GM19467 (cell line): ENCODE measurements around the gene ARHGAP26.

Source experiments
- ATAC-seq: cut with Tn5 transposase; IDR thresholded peaks from one replicate; pipeline ENCODE4 v1.9.1; 2021; ENCODE audit warnings: mild to moderate bottlenecking, moderate library complexity; ENCODE audit not compliant: unreplicated experiment

The ARHGAP26 gene

DNA sequence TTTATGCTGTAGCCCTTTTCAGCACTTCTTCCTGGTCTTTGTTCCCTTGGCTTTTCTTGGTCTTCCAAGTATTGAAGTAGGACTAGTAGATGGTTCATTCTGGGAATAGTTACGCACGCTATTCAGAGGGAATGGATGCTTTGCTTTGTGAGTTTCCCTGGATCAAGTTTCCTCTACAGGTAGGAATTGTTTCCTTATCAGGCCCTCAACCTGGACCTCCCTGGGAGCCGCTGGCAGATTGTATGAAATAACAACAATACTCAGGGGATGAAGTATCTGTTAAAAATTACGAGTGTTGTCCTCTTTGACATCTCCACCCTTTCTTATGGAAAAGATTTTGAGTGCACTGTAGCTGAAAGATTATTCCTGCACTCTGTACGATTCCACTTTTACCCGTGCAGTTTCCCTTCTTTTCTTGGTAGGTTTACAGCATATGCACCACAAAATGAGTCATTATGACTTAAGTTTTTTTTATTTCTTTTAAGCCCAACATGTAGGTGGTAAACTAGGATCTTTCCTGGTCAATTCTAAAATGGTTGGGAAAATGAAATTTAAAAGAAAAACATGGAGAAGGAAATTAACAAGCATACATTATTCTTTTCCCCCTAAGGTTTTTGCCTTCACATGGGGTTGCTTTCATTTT lies 57.9 kb downstream of the ARHGAP26 start:
- no peak for ATAC-seq

DNA sequence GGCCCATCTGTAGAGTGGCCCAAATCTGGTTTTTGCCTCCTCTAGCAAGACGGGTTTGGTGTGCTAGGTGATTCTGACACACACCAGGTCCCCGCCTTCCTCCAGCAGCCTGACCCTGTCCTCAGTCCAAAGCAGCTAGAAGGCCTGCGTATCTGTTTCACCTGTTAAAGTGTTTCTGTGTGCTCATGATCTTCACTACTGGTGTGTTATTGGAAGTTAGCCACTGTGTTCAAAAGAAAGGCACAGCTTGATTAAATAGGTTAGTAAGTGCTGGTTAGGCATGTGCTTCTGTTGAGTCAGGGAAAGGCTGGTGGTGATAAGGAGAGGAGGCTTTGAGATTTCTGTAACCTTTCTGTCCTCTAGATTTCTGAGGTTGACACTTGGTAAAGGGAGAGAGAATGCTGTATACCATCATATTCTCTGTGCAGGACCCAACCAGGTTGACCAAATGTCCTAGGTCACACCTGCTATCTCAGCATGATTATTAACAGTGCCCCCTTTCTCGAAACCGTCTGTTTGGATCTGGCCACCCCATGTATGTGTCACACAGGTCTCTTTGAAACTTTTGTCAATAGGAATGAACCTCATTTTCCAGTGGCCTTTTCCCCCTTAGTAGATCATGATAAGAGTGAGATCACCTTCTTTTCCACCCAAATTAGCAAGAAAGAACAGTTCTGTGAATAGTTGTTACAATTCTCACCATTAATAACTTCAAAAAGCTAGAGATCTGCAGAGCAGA lies 58.8 kb downstream of the ARHGAP26 start:
- ATAC-seq = no peak

- no peak for ATAC-seq
These were observed 59.6 kb downstream of the ARHGAP26 start for GRCh38 chr5:142829801-142830220.

DNA sequence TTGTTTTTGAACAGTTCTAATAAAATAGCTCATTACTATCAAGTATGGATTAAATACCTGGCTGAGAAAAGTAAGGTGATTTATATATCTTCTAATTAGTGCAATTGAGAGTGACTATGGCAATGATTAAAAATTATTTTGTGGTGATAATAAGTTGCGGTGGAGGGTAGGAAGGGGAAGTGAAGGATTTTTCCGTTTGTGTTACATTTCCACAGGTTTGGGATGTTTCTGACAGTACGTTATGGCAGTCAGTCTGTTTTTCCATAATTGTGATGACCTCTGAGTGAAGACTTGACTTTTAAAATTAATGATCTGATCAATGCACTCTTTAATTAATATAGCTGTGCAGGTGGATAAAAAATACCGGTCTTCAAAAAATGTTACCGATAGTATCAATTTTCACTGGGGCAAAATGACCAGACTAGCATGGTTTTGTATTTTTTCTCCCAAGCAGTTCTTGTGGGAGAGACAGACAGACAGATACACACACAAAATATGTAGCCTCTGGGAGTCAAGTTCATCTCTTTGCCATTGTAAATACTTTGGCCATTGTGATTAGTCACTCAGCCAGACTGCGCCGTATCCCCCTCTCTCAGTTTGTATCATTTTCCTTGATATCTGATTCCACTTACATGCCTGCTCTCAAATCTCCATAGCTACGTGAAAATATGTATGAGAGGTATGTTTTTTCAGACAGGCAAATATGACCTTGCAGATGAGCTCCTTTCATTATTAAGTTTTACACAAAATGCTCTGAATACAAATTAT lies 60.2 kb downstream of the ARHGAP26 start:
- ATAC-seq = no peak

- no peak for ATAC-seq
These were observed 60.8 kb downstream of the ARHGAP26 start for GRCh38 chr5:142831009-142831383.

GRCh38 chr5:142832263-142832662 lies 62.1 kb downstream of the ARHGAP26 start:
- ATAC-seq = no peak

- no peak for ATAC-seq
These were observed 63.6 kb downstream of the ARHGAP26 start for GRCh38 chr5:142833517-142834449.

DNA sequence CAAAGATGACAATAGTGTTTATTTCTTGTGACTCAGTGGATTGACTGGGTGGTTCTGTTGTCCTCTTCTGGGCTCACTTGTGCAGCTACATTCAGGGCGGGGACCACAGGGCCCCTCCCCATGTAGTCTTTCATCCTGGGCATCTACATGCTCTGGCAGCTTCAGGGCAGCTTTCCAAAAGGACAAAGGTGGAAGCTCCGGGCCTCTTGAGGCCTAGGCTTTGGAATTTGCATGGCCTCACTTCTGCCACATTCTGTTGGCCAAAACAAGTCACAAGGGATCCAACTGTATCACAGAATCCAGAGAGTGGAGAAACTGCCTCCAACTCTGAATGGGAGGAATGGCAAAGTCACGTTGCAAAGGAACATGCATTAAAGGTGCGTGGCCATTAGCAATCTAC lies 64.3 kb downstream of the ARHGAP26 start:
- no peak for ATAC-seq

GRCh38 chr5:142835540-142835939 lies 65.4 kb downstream of the ARHGAP26 start:
- no peak for ATAC-seq

GRCh38 chr5:142836048-142836447 lies 65.9 kb downstream of the ARHGAP26 start:
- no peak for ATAC-seq

DNA sequence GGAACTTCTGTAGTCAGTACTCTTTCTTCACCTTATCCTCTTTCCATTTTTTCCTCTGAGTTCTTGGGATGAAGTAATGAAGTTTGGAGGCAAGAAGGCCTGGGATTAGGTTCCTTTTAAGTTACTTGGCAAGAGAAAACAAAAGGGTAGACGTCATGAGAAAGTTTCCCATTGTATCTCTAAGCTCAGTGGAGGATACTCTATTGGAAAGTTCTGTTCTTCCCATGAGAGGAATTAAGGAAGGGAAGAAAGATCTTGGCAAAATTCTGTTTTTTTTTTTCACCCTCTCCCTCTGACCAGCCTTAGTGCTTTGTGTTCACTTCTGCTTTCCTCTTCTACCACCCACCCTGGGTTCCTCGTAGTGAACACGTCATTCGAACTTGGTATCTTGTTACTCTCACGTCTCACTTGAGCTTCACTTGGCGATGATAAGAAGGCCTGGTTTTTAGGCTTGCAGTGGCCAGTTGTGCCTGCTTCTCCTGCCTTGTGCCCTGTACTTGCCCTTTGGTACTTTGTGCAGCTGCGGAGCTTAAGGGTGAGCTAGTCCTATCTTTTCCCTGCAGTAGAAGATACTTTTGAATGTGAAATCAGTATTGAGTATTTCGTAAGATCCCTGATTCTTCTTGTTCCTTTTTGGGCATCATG lies 67.0 kb downstream of the ARHGAP26 start:
- ATAC-seq = no peak

- no peak for ATAC-seq
These were observed 68.7 kb downstream of the ARHGAP26 start for GRCh38 chr5:142838845-142839244.

- no peak for ATAC-seq
These were observed 69.7 kb downstream of the ARHGAP26 start for GRCh38 chr5:142839711-142840346.

DNA sequence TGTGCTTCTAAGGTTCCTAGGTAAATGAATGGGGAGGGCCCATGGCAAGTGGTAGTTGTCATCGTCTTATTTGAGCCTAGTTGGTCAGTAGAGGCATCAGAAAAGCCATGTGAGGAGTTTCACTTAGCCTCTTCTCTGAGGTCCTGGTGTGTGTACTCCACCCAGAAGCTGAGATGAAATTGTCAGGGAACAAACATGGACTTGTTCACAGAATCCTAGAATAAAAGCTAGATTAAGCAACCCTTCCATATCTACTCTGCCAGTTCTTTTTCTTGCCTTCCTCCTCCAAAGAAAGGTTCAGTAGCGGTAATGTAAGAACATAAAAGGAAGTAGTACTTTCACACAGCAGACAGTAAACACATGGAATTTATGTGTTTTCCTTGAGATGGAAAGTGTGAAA lies 70.4 kb downstream of the ARHGAP26 start:
- ATAC-seq = no peak

GRCh38 chr5:142841511-142842265 lies 71.5 kb downstream of the ARHGAP26 start:
- no peak for ATAC-seq

- no peak for ATAC-seq
These were observed 73.1 kb downstream of the ARHGAP26 start for GRCh38 chr5:142842994-142843905.

DNA sequence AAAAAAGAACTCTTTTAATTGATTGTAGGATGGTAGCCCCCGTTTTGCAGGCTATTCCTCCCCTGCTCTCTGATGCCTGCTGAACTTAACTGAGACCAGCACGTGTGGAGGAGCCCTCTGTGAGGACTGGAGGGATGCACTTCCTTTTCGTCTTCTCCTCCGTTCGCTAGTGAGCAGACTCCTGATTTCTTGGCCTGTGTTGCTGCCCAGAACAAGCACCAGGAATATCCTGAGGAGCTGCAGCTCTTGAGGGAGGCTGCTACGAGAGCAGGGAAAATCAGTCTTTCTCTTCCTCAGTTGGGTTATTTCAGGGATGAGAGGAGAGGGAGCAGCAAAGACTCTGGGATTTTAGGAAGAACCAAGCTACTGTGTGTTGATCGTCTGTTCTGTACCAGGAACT lies 74.7 kb downstream of the ARHGAP26 start:
- no peak for ATAC-seq

DNA sequence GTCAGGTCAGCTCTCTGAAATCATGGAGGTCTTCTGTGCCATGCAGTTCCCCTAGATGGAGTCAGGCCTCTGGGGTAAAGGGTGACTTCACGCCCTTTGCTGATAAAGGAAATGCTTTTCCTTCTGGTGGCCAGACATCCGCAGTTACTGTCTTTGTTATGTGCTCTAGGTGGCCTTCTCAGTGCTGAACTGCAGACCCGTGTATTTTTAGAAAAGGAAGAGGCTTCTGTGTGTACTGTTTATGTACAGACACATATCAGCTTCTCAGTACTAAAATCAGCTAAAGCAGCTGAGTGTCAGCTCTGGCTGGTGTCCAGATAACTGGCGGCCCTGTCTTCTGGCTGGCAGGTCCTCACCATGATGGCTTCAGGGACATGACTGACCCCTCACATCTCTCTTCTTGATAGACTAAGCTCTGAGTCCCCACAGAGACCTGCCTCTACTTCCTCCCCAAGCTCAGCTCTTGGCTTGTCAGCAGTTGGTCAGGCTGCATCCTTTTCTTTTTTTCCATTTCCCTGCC lies 75.3 kb downstream of the ARHGAP26 start:
- no peak for ATAC-seq
